DMS153 (cell line): Measurements from ENCODE around the gene LRP1B.
A peak's percentile ranks its signal among the peaks of the same experiment; 100 is the strongest.

Source experiments
- DNase-seq: peaks from one replicate; lab custom pipeline; 2025; lab: John Stamatoyannopoulos, UW

Gene LRP1B

GRCh38 chr2:141766225-141766624 is 364.6 kb downstream of the LRP1B start:
- no peak for DNase-seq

GRCh38 chr2:141748616-141749015 is 382.2 kb downstream of the LRP1B start:
- no peak for DNase-seq

DNA sequence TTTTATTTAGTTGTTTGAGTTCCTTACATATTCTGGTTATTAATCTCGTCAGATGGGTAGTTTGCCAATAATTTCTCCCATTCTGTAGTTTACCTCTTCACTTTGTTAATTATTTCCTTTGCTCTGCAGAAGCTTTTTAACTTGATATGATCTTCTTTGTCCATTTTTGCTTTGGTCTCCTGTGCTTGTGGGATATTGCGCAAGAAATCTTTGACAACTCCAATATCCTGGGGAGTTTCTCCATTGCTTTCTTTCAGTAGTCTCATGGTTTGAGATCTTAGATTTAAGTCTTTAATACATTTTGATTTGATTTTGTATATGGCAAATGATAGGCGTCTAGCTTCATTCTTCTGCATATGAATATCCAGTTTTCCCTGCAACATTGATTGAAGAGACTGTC is 389.2 kb downstream of the LRP1B start:
- DNase-seq, result no peak

DNA sequence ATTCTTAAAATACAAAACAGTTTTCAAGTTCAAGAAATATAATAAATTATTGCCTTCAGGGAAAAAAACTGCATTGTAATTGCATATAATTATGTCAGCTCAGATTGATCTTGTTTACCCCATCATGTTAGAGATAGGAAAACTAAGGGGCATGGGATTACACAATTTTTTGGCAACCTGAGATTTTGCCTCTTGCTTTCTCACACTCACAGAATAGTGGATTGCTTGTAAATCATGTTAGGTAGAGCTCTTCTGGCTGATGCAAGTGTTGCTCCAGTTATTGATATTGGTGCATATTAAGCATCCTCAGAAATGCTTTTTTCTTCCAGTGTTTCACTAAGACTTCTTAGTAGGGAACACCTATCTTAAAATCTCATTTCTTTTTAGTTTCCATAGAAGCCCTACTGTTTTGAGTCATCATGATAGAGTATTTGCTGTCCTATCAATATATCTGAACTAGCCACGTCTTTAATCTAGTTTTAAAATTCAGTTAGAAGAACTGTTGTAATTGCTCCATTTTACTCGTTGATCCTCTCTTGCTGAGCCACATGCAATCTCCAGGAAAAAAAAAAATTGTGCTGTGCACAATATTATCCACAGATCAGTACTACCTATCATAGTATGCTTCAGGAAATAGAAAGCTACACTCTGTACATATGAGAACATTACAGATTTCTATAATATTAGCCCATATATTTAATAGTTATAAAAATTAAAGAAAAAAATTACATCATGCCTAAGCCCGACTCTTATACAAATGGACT is 393.1 kb downstream of the LRP1B start:
- DNase-seq, result no peak

- no peak for DNase-seq
Measured at GRCh38 chr2:141736466-141736865, 394.4 kb downstream of the LRP1B start.

- DNase-seq, result no peak
Measured at GRCh38 chr2:141728886-141729285, 401.9 kb downstream of the LRP1B start.

GRCh38 chr2:141728142-141728541 is 402.7 kb downstream of the LRP1B start:
- DNase-seq, result no peak

DNA sequence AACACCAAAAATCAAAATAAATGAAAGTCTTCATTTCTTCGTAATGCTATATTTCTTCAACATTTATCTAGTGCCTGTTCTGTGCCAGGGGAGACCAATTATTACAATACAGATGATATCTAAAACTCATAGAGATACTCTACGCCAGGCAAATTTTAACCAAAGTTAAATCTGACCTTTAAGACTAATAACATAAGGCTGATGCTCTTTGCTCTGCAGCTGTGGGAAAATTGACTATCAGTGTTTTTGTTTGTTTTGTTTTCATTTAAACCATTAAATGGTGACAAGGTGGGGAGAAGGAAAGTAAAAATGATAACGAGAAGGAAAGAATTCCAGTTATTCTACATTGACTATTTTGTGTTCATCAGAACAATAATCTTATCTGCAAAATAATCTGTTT is 406.4 kb downstream of the LRP1B start:
- DNase-seq, result no peak

DNA sequence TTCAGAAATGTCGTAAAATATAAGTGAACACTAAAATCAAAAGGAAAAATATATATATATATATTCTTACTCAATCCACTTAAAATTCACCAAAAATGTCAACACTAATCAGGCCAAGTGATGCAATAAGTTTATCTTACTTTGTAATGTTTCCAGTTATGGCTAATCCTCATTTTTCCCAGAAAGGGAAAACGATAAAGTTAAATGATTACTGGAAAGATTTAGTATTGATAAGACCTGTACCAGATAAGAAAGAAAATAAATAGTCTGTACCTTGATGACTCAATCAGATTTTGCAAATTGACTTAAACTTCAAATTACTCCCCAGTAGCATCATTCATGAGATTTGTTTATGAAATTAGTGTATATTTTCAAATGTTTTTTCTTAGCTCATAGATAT is 407.0 kb downstream of the LRP1B start:
- no peak for DNase-seq

- DNase-seq, result no peak
Measured at GRCh38 chr2:141720476-141720875, 410.3 kb downstream of the LRP1B start.

GRCh38 chr2:141714496-141714895 is 416.3 kb downstream of the LRP1B start:
- DNase-seq, result no peak

- DNase-seq, result no peak
Measured at GRCh38 chr2:141711627-141712026, 419.2 kb downstream of the LRP1B start.

- DNase-seq, result no peak
Measured at GRCh38 chr2:141710589-141711239, 420.1 kb downstream of the LRP1B start.

GRCh38 chr2:141709756-141710155 is 421.1 kb downstream of the LRP1B start:
- no peak for DNase-seq

DNA sequence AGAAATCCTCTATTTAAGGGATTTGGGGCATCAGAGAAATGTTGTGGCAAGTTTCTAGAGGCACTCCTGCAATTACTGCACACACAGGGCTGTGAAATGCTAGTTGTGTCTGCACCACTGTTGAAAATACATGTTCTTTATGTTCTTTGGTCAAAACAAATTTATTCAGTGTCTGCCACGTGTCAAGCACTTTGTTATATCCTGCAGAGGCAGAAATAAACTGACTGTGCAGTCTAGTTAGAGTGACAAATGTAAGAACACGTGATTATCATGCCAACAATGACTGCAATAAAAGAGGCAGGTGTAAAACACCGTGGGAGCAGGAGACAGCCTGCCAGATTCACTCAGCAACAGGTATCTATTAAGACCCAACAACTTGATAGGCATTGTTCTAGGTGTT is 423.3 kb downstream of the LRP1B start:
- peak; percentile 86 for DNase-seq

DNA sequence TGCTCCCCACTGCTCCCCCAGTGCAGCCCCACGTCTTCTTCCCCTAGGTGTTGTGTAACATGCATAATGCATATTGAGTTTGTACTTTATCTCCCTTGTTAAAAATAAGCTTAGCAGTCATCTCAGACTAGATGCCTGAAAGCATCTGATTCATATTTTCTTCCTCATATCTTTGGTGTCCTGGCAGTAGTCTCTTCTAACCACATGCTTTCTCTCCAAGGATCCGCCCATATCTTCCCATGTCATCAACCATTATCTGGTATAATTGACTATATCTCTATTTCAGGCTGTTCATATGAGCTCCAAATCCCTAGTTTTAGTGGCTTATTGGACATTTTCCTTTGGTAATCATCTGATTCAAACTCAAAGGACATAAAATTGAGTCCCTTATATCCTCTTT is 426.3 kb downstream of the LRP1B start:
- no peak for DNase-seq

DNA sequence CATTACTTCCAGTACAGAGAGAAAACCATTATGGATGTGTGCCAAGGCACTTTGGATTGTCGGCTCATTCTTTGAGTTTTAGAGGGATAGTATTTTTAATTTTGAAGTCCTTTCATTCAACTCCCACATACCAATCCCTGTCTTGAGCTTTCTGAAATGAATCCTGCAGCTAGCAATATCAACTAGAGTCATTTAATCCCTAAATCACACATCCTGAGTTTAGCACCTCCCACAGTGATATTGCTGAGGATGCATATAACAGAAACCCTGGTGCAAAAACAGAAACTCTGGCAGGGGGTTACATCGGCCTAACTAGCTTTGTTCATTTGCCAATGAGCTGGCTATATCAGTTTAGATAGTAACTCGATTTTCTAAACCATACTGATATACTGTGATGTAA is 427.3 kb downstream of the LRP1B start:
- DNase-seq, result no peak

DNA sequence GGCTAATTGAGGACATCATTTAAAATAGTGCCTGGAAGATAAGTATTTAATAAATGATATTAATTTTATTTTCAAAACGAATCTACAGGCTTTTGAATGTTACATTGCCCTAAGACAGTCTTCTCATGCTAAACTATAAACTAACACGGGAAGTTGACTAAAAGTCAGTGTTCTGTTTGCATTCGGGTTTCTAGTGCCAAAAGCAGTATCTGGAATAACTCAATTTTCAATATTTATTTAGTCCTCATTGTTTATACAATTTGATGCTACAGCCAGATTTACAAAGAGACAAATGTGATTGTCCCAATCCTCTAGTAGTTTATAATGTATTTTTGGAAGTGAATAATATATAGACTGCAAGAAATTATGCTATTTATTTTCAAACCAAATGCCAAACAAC is 429.2 kb downstream of the LRP1B start:
- DNase-seq, result no peak

GRCh38 chr2:141699573-141699972 is 431.2 kb downstream of the LRP1B start:
- DNase-seq, result no peak

- DNase-seq, result no peak
Measured at GRCh38 chr2:141698500-141698899, 432.3 kb downstream of the LRP1B start.

DNA sequence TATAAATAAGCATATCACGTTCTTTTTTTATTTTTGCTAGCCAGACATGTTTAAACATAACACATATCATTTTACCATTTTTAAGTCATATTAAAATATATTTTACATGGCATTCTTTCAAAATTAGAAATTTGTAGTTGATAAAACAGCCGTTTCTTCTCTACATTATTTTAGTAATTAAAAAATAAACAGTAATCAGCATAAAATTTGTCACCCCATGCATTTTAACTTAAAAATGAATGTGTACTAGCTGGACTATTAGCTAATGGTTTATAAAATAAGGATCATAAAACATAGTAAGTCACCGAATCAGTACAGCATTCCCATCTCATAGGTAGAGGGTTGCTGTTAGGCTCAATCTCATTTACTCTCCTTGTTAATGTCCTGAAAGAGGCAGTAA is 433.8 kb downstream of the LRP1B start:
- DNase-seq, result no peak

- no peak for DNase-seq
Measured at GRCh38 chr2:141694180-141694579, 436.6 kb downstream of the LRP1B start.

DNA sequence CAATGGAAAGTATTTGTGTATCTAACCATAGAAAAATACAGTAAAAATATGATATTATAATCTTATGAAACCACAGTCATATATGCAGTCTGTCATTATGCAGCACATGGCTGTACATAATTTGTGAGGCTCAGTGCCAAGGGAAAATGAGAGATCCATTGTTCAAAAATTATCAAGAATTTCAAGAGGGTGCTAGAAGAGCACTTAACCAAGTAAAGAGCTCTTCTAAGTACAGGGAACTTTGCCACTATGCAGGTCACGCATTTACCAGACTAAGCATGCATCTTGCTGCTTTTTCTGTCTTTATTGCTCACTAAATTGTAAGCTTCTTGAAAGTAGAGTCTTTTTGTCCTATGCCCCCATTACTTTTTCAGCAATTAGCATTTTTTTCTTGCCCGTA is 438.0 kb downstream of the LRP1B start:
- no peak for DNase-seq

GRCh38 chr2:141676139-141676538 is 454.7 kb downstream of the LRP1B start:
- no peak for DNase-seq
